Ishikawa (cell line): ENCODE data around the gene MAP2.

ENCODE experiments used
- CEBPB ChIP-seq: IDR thresholded peaks from 2 replicates; pipeline ENCODE4 v1.6.1; 2012
- MAX ChIP-seq: IDR thresholded peaks from 2 replicates; pipeline ENCODE4 v1.6.1; 2012

- TF ChIP-seq MAX = no peak
- no peak for TF ChIP-seq CEBPB
Measured at GRCh38 chr2:209644842-209645241, 221.0 kb downstream of the MAP2 start.
